Gastrocnemius medialis (tissue), 4 donors: Measurements from ENCODE around the gene WWOX. TPM values are rescaled to one million over a fixed set of nuclear protein-coding genes. Genes with fewer than 3 reads are reported as not detected.

ENCODE experiments used
- ATAC-seq, 2 donors: fragments of 150-250 bp; one replicate each; pipeline ENCODE4 v1.9.1; 2016
- DNase-seq, 2 donors: peaks; one replicate each; pipeline ENCODE4 v3.0.0-alpha.2; 2019
- H3K27ac ChIP-seq, 4 donors: fragments of 200-600 bp; sonication (generic); 1 replicate in 1 of 4; 2 replicates in 3 of 4; pipeline ENCODE4 v1.5.1; 2016 to 2018; ENCODE audit warnings: mild to moderate bottlenecking in 2 of 4, moderate library complexity in 1 of 4
- H3K27me3 ChIP-seq, 3 donors: fragments of 200-600 bp; sonication (generic) in 2 of 3; 1 replicate in 1 of 3; 2 replicates in 2 of 3; pipeline versions ENCODE4 v1.5.1 to v1.6.0; 2016 to 2019; ENCODE audit warnings: mild to moderate bottlenecking in 1 of 3, moderate library complexity in 1 of 3
- H3K36me3 ChIP-seq, 2 donors: fragments of 200-600 bp; sonication (generic) in 1 of 2; one replicate each; pipeline ENCODE4 v1.5.1; 2017 to 2018
- H3K4me1 ChIP-seq, 2 donors: fragments of 200-600 bp; sonication (generic) in 1 of 2; one replicate each; pipeline ENCODE4 v1.5.1; 2016 to 2017; ENCODE audit warnings: mild to moderate bottlenecking in 2 of 2
- H3K4me3 ChIP-seq, 4 donors: fragments of 200-600 bp; sonication (generic) in 3 of 4; 1 replicate in 1 of 4; 2 replicates in 3 of 4; pipeline ENCODE4 v1.5.1; 2016 to 2019; ENCODE audit warnings: mild to moderate bottlenecking in 2 of 4
- H3K9me3 ChIP-seq, 3 donors: fragments of 200-600 bp; sonication (generic) in 2 of 3; 1 replicate in 1 of 3; 2 replicates in 2 of 3; pipeline ENCODE4 v1.5.1; 2016 to 2019
- CTCF ChIP-seq, 5 experiments: fragments of 450-650 bp in 3 of 5; fragments of 200-600 bp in 2 of 5; sonication (generic) in 2 of 5; IDR thresholded peaks in 4 of 5; conservative IDR thresholded peaks in 1 of 5; 1 replicate in 4 of 5; 2 replicates in 1 of 5; pipeline ENCODE4 v1.5.1; 2016 to 2019; ENCODE audit warnings: antibody characterized with exemption in 5 of 5, mild to moderate bottlenecking in 3 of 5, moderate library complexity in 3 of 5
- POLR2A ChIP-seq, 2 donors: fragments of 450-650 bp; IDR thresholded peaks; one replicate each; pipeline ENCODE4 v1.6.1; 2017; ENCODE audit warnings: antibody characterized with exemption in 2 of 2, mild to moderate bottlenecking in 2 of 2, moderate library complexity in 2 of 2
- in situ Hi-C, 4 donors: fragments of 200-750 bp; cut with MboI; loops; one replicate each; pipeline versions ENCODE4 v1.15.0 to v1.8.0; 2017; ENCODE audit warnings: low sequenced_read_pairs in 4 of 4
- intact Hi-C: fragments of 100-400 bp; cut with DNase I; formaldehyde crosslinking; loops from one replicate; pipeline ENCODE4 v1.15.1; 2023; ENCODE audit warnings: low total_unique reads
- total RNA-seq, 4 donors: library from RNA; depleted of rRNA; stranded (reverse); fragments of >200 nt; gene quantifications; one replicate each; pipeline versions ENCODE4 v1.1.0 to v1.2.3, GENCODE V29; 2016

Gene WWOX
- total RNA-seq, 4 donors from 2014 or later = 3.3 to 13.0 (median 6.0) TPM

GRCh38 chr16:79173919-79174318 lies 1074.5 kb downstream of the WWOX start:
- TF ChIP-seq POLR2A (IDR thresholded peaks at IDR 0.05) = no peak
- no peak for TF ChIP-seq CTCF (IDR thresholded peaks at IDR 0.05 in 4 of 5, conservative IDR thresholded peaks at IDR 0.05 in 1 of 5)
- no peaks in the 10 kb centered on the region for H3K36me3 ChIP-seq
- ATAC-seq = no peak
- peaks cover 0 to 3% of the 10 kb centered on the region in 2 donors for H3K4me1 ChIP-seq
- intact Hi-C loops = no loop called here
- no peak overlapping the region for H3K4me3 ChIP-seq
- in situ Hi-C loops = no loop called here
- DNase-seq = no peak
- H3K27ac ChIP-seq = no peak overlapping the region
- peaks cover 0 to 2% (median 0%) of the 10 kb centered on the region in 3 donors for H3K27me3 ChIP-seq
- no peaks in the 10 kb centered on the region for H3K9me3 ChIP-seq

GRCh38 chr16:79175286-79176057 lies 1076.0 kb downstream of the WWOX start:
- DNase-seq = no peak
- Histone ChIP-seq H3K27me3 (peaks cover 0 to 2% (median 0%) of the 10 kb centered on the region in 3 donors), H3K27ac (no peak overlapping the region), H3K4me3 (no peak overlapping the region), H3K4me1 (peaks cover 0 to 3% of the 10 kb centered on the region in 2 donors), H3K9me3 (no peaks in the 10 kb centered on the region), H3K36me3 (no peaks in the 10 kb centered on the region)
- ATAC-seq = no peak
- intact Hi-C loops (no loop called here), in situ Hi-C loops (no loop called here)
- no peak for TF ChIP-seq POLR2A (IDR thresholded peaks at IDR 0.05)
- no peak for TF ChIP-seq CTCF (IDR thresholded peaks at IDR 0.05 in 4 of 5, conservative IDR thresholded peaks at IDR 0.05 in 1 of 5)

- no peaks in the 10 kb centered on the region for H3K36me3 ChIP-seq
- intact Hi-C loops = no loop called here
- ATAC-seq (no peak), DNase-seq (no peak)
- H3K27ac ChIP-seq = no peak overlapping the region
- H3K4me3 ChIP-seq = no peak overlapping the region
- H3K27me3 ChIP-seq = peaks cover 0 to 4% (median 2%) of the 10 kb centered on the region in 3 donors
- TF ChIP-seq CTCF (IDR thresholded peaks at IDR 0.05 in 4 of 5, conservative IDR thresholded peaks at IDR 0.05 in 1 of 5) (no peak), POLR2A (IDR thresholded peaks at IDR 0.05) (no peak)
- no peaks in the 10 kb centered on the region for H3K9me3 ChIP-seq
- peaks cover 0 to under 1% of the 10 kb centered on the region in 2 donors for H3K4me1 ChIP-seq
- in situ Hi-C loops = no loop called here
Observed at GRCh38 chr16:79177018-79177417, 1077.6 kb downstream of the WWOX start.

GRCh38 chr16:79181419-79181818 lies 1082.0 kb downstream of the WWOX start:
- no peak for TF ChIP-seq CTCF (IDR thresholded peaks at IDR 0.05 in 4 of 5, conservative IDR thresholded peaks at IDR 0.05 in 1 of 5)
- no peak for TF ChIP-seq POLR2A (IDR thresholded peaks at IDR 0.05)

More at GRCh38 chr16:79181419-79181818, 1082.0 kb downstream of the WWOX start:
- no peak for DNase-seq
- H3K4me3 ChIP-seq = no peak overlapping the region
- intact Hi-C loops (no loop called here), in situ Hi-C loops (no loop called here)
- H3K36me3 ChIP-seq = no peaks in the 10 kb centered on the region
- no peak for ATAC-seq
- H3K9me3 ChIP-seq = no peaks in the 10 kb centered on the region
- H3K27me3 ChIP-seq = peaks cover 0 to 4% (median 2%) of the 10 kb centered on the region in 3 donors
- no peaks in the 10 kb centered on the region for H3K4me1 ChIP-seq
- no peak overlapping the region for H3K27ac ChIP-seq
